ENCODE measurements around the gene NOL6. TPM values are rescaled to one million over a fixed set of nuclear protein-coding genes. Genes with fewer than 3 reads are reported as not detected.

Gene NOL6
- polyA plus RNA-seq, 1 donor (not counting 4 experiments of a cell fraction or from before 2014, with no cell fraction given) = 63.6 TPM

- no peaks in the 10 kb centered on the region for H3K79me2 ChIP-seq (ENCODE audit: control insufficient read depth, insufficient read depth, low read length)
- H3K27me3 ChIP-seq (ENCODE audit: control insufficient read depth, extremely low read depth, insufficient read depth, low read length) = no peaks in the 10 kb centered on the region
- no peaks in the 10 kb centered on the region for H4K20me1 ChIP-seq (ENCODE audit: control insufficient read depth, extremely low read depth, insufficient read depth, low read length)
- DNase-seq (ENCODE audit: low read depth, low spot score) (no peak), FAIRE-seq (peak; percentile 65)
- dilution Hi-C loops (cut with MboI; ENCODE audit: extremely low pct_ligation_motif_present, low sequenced_read_pairs) = no loop called here
- TF ChIP-seq EZH2 (IDR thresholded peaks at IDR 0.05; ENCODE audit: low read length) (no peak), CTCF (optimal IDR thresholded peaks at IDR 0.05 in 1 of 3, IDR thresholded peaks at IDR 0.05 in 1 of 3, conservative IDR thresholded peaks at IDR 0.05 in 1 of 3; ENCODE audit: extremely low read depth in 1 of 3, insufficient read depth in 2 of 3, low read length in 3 of 3) (no peak)
- no peak overlapping the region for H3K27ac ChIP-seq (ENCODE audit: control insufficient read depth, insufficient read depth, low read length)
- H3K9me1 ChIP-seq (ENCODE audit: control insufficient read depth, extremely low read depth, insufficient read depth, low read length) = no peaks in the 10 kb centered on the region
- H3K36me3 ChIP-seq (ENCODE audit: control insufficient read depth in 2 of 2, extremely low read depth in 1 of 2, insufficient read depth in 2 of 2, low read length in 2 of 2) = no peaks in the 10 kb centered on the region
- H3K4me1 ChIP-seq (ENCODE audit: control insufficient read depth, extremely low read depth, insufficient read depth, low read length) = peaks cover 22% of the 10 kb centered on the region
- no peak overlapping the region for H2AFZ ChIP-seq (ENCODE audit: control insufficient read depth, low read length)
- no peaks in the 10 kb centered on the region for H3K9me3 ChIP-seq (ENCODE audit: control insufficient read depth, low read depth, low read length)
- no peak overlapping the region for H3K9ac ChIP-seq (ENCODE audit: control insufficient read depth, extremely low read depth, insufficient read depth, low read length)
- no peak overlapping the region for H3K4me3 ChIP-seq (ENCODE audit: control insufficient read depth in 2 of 3, extremely low read depth in 1 of 3, insufficient read depth in 2 of 3, low read depth in 1 of 3, low read length in 3 of 3)
- H3K4me2 ChIP-seq (ENCODE audit: control insufficient read depth, extremely low read depth, insufficient read depth, low read depth, low read length) = no peak overlapping the region
Observed at GRCh38 chr9:33430942-33431341, 42.8 kb downstream of the NOL6 start.

- no peaks in the 10 kb centered on the region for H3K9me1 ChIP-seq (ENCODE audit: control insufficient read depth, extremely low read depth, insufficient read depth, low read length)
- H2AFZ ChIP-seq (ENCODE audit: control insufficient read depth, low read length) = no peak overlapping the region
- no peaks in the 10 kb centered on the region for H4K20me1 ChIP-seq (ENCODE audit: control insufficient read depth, extremely low read depth, insufficient read depth, low read length)
- dilution Hi-C loops (cut with MboI; ENCODE audit: extremely low pct_ligation_motif_present, low sequenced_read_pairs) = no loop called here
- H3K27ac ChIP-seq (ENCODE audit: control insufficient read depth, insufficient read depth, low read length) = no peak overlapping the region
- H3K4me1 ChIP-seq (ENCODE audit: control insufficient read depth, extremely low read depth, insufficient read depth, low read length) = peaks cover 26% of the 10 kb centered on the region
- TF ChIP-seq EZH2 (IDR thresholded peaks at IDR 0.05; ENCODE audit: low read length) (no peak), CTCF (optimal IDR thresholded peaks at IDR 0.05 in 1 of 3, IDR thresholded peaks at IDR 0.05 in 1 of 3, conservative IDR thresholded peaks at IDR 0.05 in 1 of 3; ENCODE audit: extremely low read depth in 1 of 3, insufficient read depth in 2 of 3, low read length in 3 of 3) (no peak)
- FAIRE-seq (no peak), DNase-seq (ENCODE audit: low read depth, low spot score) (no peak)
- no peak overlapping the region for H3K4me3 ChIP-seq (ENCODE audit: control insufficient read depth in 2 of 3, extremely low read depth in 1 of 3, insufficient read depth in 2 of 3, low read depth in 1 of 3, low read length in 3 of 3)
- H3K4me2 ChIP-seq (ENCODE audit: control insufficient read depth, extremely low read depth, insufficient read depth, low read depth, low read length) = no peak overlapping the region
- H3K79me2 ChIP-seq (ENCODE audit: control insufficient read depth, insufficient read depth, low read length) = no peaks in the 10 kb centered on the region
- no peaks in the 10 kb centered on the region for H3K9me3 ChIP-seq (ENCODE audit: control insufficient read depth, low read depth, low read length)
- no peaks in the 10 kb centered on the region for H3K27me3 ChIP-seq (ENCODE audit: control insufficient read depth, extremely low read depth, insufficient read depth, low read length)
- H3K9ac ChIP-seq (ENCODE audit: control insufficient read depth, extremely low read depth, insufficient read depth, low read length) = no peak overlapping the region
- no peaks in the 10 kb centered on the region for H3K36me3 ChIP-seq (ENCODE audit: control insufficient read depth in 2 of 2, extremely low read depth in 1 of 2, insufficient read depth in 2 of 2, low read length in 2 of 2)
Observed at GRCh38 chr9:33429256-33429985, 44.3 kb downstream of the NOL6 start.
